Measurements from ENCODE around the gene EFCAB8.

Gene EFCAB8

DNA sequence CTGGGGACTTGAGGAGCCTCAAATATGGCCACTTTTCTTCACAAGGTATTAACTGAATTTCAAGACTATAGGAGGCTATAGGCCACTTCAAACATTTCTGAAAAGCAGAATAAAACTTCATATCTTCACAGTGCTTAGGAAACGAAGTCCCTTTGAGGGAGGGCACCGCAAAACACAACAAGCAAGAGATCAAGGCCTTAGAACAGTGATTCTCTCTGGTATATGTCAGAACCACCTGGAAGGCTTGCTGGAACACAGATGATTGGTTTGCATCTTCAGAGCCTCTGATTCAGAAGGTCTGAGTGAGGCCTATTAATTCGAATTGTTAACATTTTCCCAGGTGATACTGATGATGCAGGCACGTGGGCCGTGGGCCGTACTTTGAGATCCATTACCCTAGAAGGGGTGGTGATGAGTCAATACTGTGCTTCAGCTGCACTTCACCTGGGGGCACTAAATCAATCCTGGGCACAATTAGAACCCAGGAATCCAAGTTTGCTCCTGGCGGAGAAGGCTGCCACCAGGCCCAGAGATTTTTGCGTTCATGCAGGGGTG is 134.8 kb downstream of the EFCAB8 start:
- no peaks in the 10 kb centered on the region for H3K27me3 ChIP-seq (ENCODE audit: insufficient read depth, low read length)
- no peaks in the 10 kb centered on the region for H3K4me1 ChIP-seq (ENCODE audit: insufficient read depth, low read length)
- no peak overlapping the region for H3K27ac ChIP-seq (ENCODE audit: low read depth, low read length)
- no peaks in the 10 kb centered on the region for H3K36me3 ChIP-seq (ENCODE audit: insufficient read depth, low read length)
- no peak overlapping the region for H3K4me3 ChIP-seq (ENCODE audit: low read length)
- H3K9ac ChIP-seq (ENCODE audit: low read depth, low read length): no peak overlapping the region
- WGBS: 91% methylated on average over 8 of the region's 8 CpGs
- no peaks in the 10 kb centered on the region for H3K9me3 ChIP-seq (ENCODE audit: insufficient read depth, low read depth, low read length)

DNA sequence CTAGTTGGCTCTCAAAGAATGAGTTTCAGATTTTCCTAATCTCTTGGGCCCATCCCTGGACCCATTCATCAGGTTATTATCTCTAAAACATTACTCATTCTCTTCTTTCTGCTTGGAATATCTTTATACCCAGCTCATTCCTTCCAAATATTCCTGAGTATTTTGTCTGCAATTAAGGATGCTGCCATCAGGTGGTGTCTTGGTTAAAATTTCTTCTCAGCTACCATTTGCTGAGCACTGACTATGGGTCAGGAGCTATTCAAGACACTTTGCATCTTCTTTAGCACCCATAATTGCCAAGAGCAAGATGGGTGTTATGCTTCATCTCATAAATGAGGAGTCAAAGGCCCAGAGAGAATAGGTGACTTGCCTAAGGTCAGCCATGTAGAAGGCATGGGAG is 137.1 kb downstream of the EFCAB8 start:
- Histone ChIP-seq H3K4me3 (ENCODE audit: low read length) (no peak overlapping the region), H3K4me1 (ENCODE audit: insufficient read depth, low read length) (no peaks in the 10 kb centered on the region), H3K9me3 (ENCODE audit: insufficient read depth, low read depth, low read length) (no peaks in the 10 kb centered on the region), H3K36me3 (ENCODE audit: insufficient read depth, low read length) (no peaks in the 10 kb centered on the region), H3K9ac (ENCODE audit: low read depth, low read length) (no peak overlapping the region), H3K27me3 (ENCODE audit: insufficient read depth, low read length) (no peaks in the 10 kb centered on the region), H3K27ac (ENCODE audit: low read depth, low read length) (no peak overlapping the region)

GRCh38 chr20:32997431-32997830 is 138.7 kb downstream of the EFCAB8 start:
- no peaks in the 10 kb centered on the region for H3K9me3 ChIP-seq (ENCODE audit: insufficient read depth, low read depth, low read length)
- no peak overlapping the region for H3K27ac ChIP-seq (ENCODE audit: low read depth, low read length)
- no peaks in the 10 kb centered on the region for H3K27me3 ChIP-seq (ENCODE audit: insufficient read depth, low read length)
- H3K4me3 ChIP-seq (ENCODE audit: low read length): no peak overlapping the region
- no peak overlapping the region for H3K9ac ChIP-seq (ENCODE audit: low read depth, low read length)
- no peaks in the 10 kb centered on the region for H3K36me3 ChIP-seq (ENCODE audit: insufficient read depth, low read length)
- H3K4me1 ChIP-seq (ENCODE audit: insufficient read depth, low read length): no peaks in the 10 kb centered on the region
- WGBS: 87% methylated on average over 2 of the region's 2 CpGs

DNA sequence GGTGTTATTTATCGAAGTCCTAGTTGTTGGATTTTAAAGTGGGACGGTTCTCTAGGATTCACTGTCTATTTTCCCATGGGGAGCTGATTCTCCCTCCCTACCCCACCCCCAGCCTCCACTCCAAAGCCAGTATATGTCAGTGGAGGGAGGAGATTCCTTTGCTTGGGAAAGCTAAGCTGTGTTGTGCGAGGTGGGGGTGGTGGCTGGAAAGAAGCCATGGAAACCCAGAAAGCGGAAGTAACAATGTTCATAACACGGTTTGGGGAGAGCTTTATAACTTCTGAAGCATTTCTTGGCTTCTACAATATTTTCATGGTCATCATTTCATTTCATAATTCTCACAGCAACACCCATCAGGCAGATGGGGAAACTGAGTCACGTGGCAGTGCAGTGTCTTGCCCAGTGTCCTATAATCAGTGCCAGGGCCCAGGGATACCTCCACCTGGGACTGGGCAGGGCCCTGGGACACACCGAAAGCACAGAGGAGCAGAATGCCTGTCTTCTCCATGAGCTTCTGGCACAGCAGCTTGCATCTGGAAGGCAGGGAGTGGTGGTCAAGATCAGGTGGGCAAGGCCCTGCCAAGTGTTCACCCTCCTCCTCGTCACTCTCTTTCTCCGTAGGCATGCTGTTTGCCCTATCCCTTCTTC is 141.0 kb downstream of the EFCAB8 start:
- no peaks in the 10 kb centered on the region for H3K4me1 ChIP-seq (ENCODE audit: insufficient read depth, low read length)
- H3K27ac ChIP-seq (ENCODE audit: low read depth, low read length): no peak overlapping the region
- no peaks in the 10 kb centered on the region for H3K27me3 ChIP-seq (ENCODE audit: insufficient read depth, low read length)
- H3K36me3 ChIP-seq (ENCODE audit: insufficient read depth, low read length): no peaks in the 10 kb centered on the region
- H3K9ac ChIP-seq (ENCODE audit: low read depth, low read length): no peak overlapping the region
- WGBS: 86% methylated on average over 8 of the region's 9 CpGs
- H3K4me3 ChIP-seq (ENCODE audit: low read length): no peak overlapping the region
- no peaks in the 10 kb centered on the region for H3K9me3 ChIP-seq (ENCODE audit: insufficient read depth, low read depth, low read length)

- peaks cover 4% of the 10 kb centered on the region; the same call in 1 of the 2 replicates for H3K9me3 ChIP-seq (ENCODE audit: insufficient read depth, low read depth, low read length)
- no peak overlapping the region for H3K4me3 ChIP-seq (ENCODE audit: low read length)
- no peaks in the 10 kb centered on the region for H3K4me1 ChIP-seq (ENCODE audit: insufficient read depth, low read length)
- H3K9ac ChIP-seq (ENCODE audit: low read depth, low read length): no peak overlapping the region
- no peaks in the 10 kb centered on the region for H3K27me3 ChIP-seq (ENCODE audit: insufficient read depth, low read length)
- H3K36me3 ChIP-seq (ENCODE audit: insufficient read depth, low read length): no peaks in the 10 kb centered on the region
- 71% methylated on average over 9 of the region's 9 CpGs for WGBS
- no peak overlapping the region for H3K27ac ChIP-seq (ENCODE audit: low read depth, low read length)
Observed at GRCh38 chr20:33000802-33001466, 142.2 kb downstream of the EFCAB8 start.

DNA sequence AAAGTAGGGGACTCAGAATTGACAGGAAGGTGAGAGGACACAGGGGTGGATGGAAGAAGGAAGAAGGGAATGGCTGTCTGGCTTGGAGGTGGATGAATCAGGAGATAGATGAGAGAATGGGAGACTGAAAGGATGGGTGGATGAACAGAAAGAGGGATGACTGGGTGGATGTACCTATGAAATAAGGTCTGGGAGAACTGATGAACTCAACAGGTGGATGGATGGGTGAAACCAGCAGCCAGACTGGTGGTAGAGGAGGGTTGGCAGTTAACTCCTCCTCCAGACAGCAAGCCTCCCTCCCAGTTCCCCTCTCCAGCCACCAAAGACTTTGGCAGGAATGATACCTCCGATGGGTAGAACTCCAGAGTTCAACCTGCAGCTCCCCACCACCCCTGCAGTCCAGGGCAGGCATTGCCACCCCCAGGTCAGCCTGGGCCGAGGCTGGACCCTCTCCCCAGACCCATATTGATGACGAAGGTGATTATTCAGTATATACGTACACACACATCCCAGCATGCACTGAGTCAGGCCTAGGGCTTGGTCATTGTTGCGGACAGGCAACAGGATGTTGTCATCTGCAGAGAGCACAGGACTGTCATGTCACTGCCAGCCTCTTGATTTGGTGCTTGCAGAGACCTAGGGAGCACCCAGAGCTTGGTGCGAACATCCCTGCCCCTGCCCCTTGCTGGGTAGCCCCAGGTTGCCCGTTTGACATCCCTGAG is 143.5 kb downstream of the EFCAB8 start:
- Histone ChIP-seq H3K4me3 (ENCODE audit: low read length) (no peak overlapping the region), H3K9ac (ENCODE audit: low read depth, low read length) (no peak overlapping the region), H3K4me1 (ENCODE audit: insufficient read depth, low read length) (no peaks in the 10 kb centered on the region), H3K27me3 (ENCODE audit: insufficient read depth, low read length) (no peaks in the 10 kb centered on the region), H3K9me3 (ENCODE audit: insufficient read depth, low read depth, low read length) (peaks cover 4% of the 10 kb centered on the region; the same call in 1 of the 2 replicates), H3K27ac (ENCODE audit: low read depth, low read length) (no peak overlapping the region), H3K36me3 (ENCODE audit: insufficient read depth, low read length) (no peaks in the 10 kb centered on the region)
- 90% methylated on average over 7 of the region's 7 CpGs for WGBS

GRCh38 chr20:33004141-33004751 is 145.5 kb downstream of the EFCAB8 start, which contains the start of gene SUN5:
Gene SUN5 (minus strand): TSS chr20:33004433. CDS start chr20:33004340, 93 bp downstream.
- WGBS: 96% methylated on average over 6 of the region's 6 CpGs
- no peak within 1 kb of the TSS for H3K9ac ChIP-seq (ENCODE audit: low read depth, low read length)
- no peaks in the 10 kb centered on the region for H3K36me3 ChIP-seq (ENCODE audit: insufficient read depth, low read length)
- peaks cover 4% of the 10 kb centered on the region; the same call in 1 of the 2 replicates for H3K9me3 ChIP-seq (ENCODE audit: insufficient read depth, low read depth, low read length)
- H3K27ac ChIP-seq (ENCODE audit: low read depth, low read length): no peak within 1 kb of the TSS
- no peaks in the 10 kb centered on the region for H3K4me1 ChIP-seq (ENCODE audit: insufficient read depth, low read length)
- no peak within 1 kb of the TSS for H3K4me3 ChIP-seq (ENCODE audit: low read length)
- H3K27me3 ChIP-seq (ENCODE audit: insufficient read depth, low read length): no peaks in the 10 kb centered on the region

GRCh38 chr20:33005132-33005566 is 146.4 kb downstream of the EFCAB8 start:
- Histone ChIP-seq H3K9ac (ENCODE audit: low read depth, low read length) (no peak overlapping the region), H3K9me3 (ENCODE audit: insufficient read depth, low read depth, low read length) (peaks cover 4% of the 10 kb centered on the region; the same call in 1 of the 2 replicates), H3K4me3 (ENCODE audit: low read length) (no peak overlapping the region), H3K27ac (ENCODE audit: low read depth, low read length) (no peak overlapping the region), H3K36me3 (ENCODE audit: insufficient read depth, low read length) (no peaks in the 10 kb centered on the region), H3K4me1 (ENCODE audit: insufficient read depth, low read length) (no peaks in the 10 kb centered on the region), H3K27me3 (ENCODE audit: insufficient read depth, low read length) (no peaks in the 10 kb centered on the region)
- 50% methylated on average over 4 of the region's 4 CpGs for WGBS

DNA sequence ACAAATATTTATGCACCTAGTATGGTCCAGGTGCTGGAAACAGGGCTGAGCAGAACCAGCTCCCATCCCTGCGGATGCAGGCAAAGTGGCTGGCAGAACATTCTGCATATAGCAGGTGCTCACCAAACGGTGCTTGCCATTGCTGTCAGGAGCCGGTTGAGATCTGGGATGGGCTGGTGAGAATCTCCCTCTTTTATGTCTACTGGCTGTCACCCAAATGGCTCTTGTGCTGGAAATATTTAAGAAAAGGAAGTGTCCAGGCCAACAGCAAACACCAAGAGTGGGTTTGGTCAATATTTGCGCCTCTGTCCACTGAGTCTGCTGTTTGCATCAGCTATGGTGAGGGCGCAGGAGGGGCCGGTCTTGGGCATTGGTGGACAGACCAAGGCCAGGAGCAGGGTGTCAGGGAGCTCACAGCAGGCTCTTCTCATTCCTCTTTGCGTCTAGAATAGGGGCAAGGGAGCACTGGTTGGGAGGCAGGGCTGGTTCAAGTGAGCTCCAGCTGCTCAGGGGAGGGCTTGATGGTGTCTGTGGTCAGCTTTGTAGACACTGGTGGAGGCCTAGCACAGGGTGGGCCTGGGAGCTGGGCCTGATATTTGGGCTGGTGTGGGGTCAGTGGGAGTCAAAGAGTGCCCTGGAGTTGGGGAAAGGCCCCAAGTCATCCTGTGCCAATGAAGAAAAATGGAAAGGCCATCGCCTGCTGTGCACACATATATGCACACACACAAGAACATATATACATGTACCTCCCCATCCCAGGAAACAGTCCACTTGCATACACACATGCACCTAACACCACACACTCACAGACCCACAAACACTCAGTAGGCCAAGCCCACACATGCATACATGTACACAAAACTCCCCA is 147.4 kb downstream of the EFCAB8 start:
- no peak overlapping the region for H3K9ac ChIP-seq (ENCODE audit: low read depth, low read length)

GRCh38 chr20:33006776-33007375 is 148.2 kb downstream of the EFCAB8 start:
- Histone ChIP-seq H3K27ac (ENCODE audit: low read depth, low read length) (no peak overlapping the region), H3K9ac (ENCODE audit: low read depth, low read length) (no peak overlapping the region), H3K36me3 (ENCODE audit: insufficient read depth, low read length) (no peaks in the 10 kb centered on the region), H3K27me3 (ENCODE audit: insufficient read depth, low read length) (no peaks in the 10 kb centered on the region), H3K4me1 (ENCODE audit: insufficient read depth, low read length) (no peaks in the 10 kb centered on the region), H3K9me3 (ENCODE audit: insufficient read depth, low read depth, low read length) (peaks cover 4% of the 10 kb centered on the region; the same call in 1 of the 2 replicates), H3K4me3 (ENCODE audit: low read length) (no peak overlapping the region)
- WGBS: 90% methylated on average over 8 of the region's 8 CpGs

More for the DNA sequence above, 147.4 kb downstream of the EFCAB8 start:
- Histone ChIP-seq H3K27ac (ENCODE audit: low read depth, low read length) (no peak overlapping the region), H3K27me3 (ENCODE audit: insufficient read depth, low read length) (no peaks in the 10 kb centered on the region), H3K9me3 (ENCODE audit: insufficient read depth, low read depth, low read length) (peaks cover 4% of the 10 kb centered on the region; the same call in 1 of the 2 replicates), H3K4me1 (ENCODE audit: insufficient read depth, low read length) (no peaks in the 10 kb centered on the region), H3K36me3 (ENCODE audit: insufficient read depth, low read length) (no peaks in the 10 kb centered on the region), H3K4me3 (ENCODE audit: low read length) (no peak overlapping the region)
- WGBS: 88% methylated on average over 8 of the region's 8 CpGs

Measured in HUES64 (cell line).